IMR-90 (cell line): ENCODE measurements around the gene AMOTL2. TPM values are rescaled to one million over a fixed set of nuclear protein-coding genes. Genes with fewer than 3 reads are reported as not detected.

Source experiments
- ATAC-seq: fragments of 200-7000 bp; cut with Tn5 transposase; 2 replicates; pipeline ENCODE4 v1.9.1; 2020; ENCODE audit warnings: low read depth, mild to moderate bottlenecking, moderate library complexity
- BruUV-seq: library from RNA; stranded (reverse); fragments of 400-500 nt; replicated peaks from 2 replicates; lab custom pipeline; 2021; lab: Mats Ljungman, UMichigan
- CTCF ChIA-PET: fragments of 300-600 bp; formaldehyde crosslinking; extraction: SDS; loops from one replicate; lab custom pipeline; 2021; ENCODE audit warnings: antibody characterized with exemption; lab: Yijun Ruan, JAX
- POLR2A ChIA-PET: fragments of 300-600 bp; sonication (Branson Sonifier 250); formaldehyde crosslinking; loops from one replicate; lab custom pipeline; 2022; ENCODE audit warnings: antibody characterized with exemption; ENCODE audit not compliant: unreplicated experiment; lab: Charles Lee
- DNase-seq: peaks from one replicate; pipeline ENCODE4 v3.0.0; 2013
- H2AFZ ChIP-seq: replicated peaks from 2 replicates; pipeline ENCODE3; 2013; ENCODE audit warnings: low read length, mild to moderate bottlenecking; ENCODE audit not compliant: poor library complexity
- H2AK5ac ChIP-seq: 2 replicates; pipeline ENCODE4 v1.6.1; 2013; ENCODE audit warnings: low read depth, low read length, inconsistent platforms
- H2AK9ac ChIP-seq: replicated peaks from 2 replicates; pipeline ENCODE3; 2013; ENCODE audit warnings: mild to moderate bottlenecking, low read depth, low read length, moderate library complexity; ENCODE audit not compliant: poor library complexity
- H2BK120ac ChIP-seq: 2 replicates; pipeline ENCODE4 v1.6.1; 2013; ENCODE audit warnings: low read depth, low read length, inconsistent platforms
- H2BK15ac ChIP-seq: 3 replicates; pipeline ENCODE4 v1.6.1; 2013; ENCODE audit warnings: low read depth, low read length, inconsistent platforms
- H2BK20ac ChIP-seq: 2 replicates; pipeline ENCODE4 v1.6.1; 2013; ENCODE audit warnings: low read depth, mild to moderate bottlenecking, inconsistent platforms, low read length, moderate library complexity
- H2BK5ac ChIP-seq: 2 replicates; pipeline ENCODE4 v1.6.1; 2013; ENCODE audit warnings: mild to moderate bottlenecking, low read depth, low read length, inconsistent platforms; ENCODE audit not compliant: poor library complexity, severe bottlenecking
- H3K14ac ChIP-seq: replicated peaks from 2 replicates; pipeline ENCODE4 v1.6.1; 2013; ENCODE audit warnings: low read depth, low read length, inconsistent platforms
- H3K18ac ChIP-seq: 2 replicates; pipeline ENCODE4 v1.6.1; 2013; ENCODE audit warnings: low read depth, low read length, control low read depth
- H3K23ac ChIP-seq: 2 replicates; pipeline ENCODE4 v1.6.1; 2013; ENCODE audit warnings: low read depth, low read length, inconsistent platforms
- H3K27ac ChIP-seq: 2 replicates; pipeline ENCODE4 v1.5.1; 2013; ENCODE audit warnings: mild to moderate bottlenecking, control low read depth, low read length; ENCODE audit not compliant: insufficient read depth
- H3K27me3 ChIP-seq: 2 replicates; pipeline ENCODE4 v1.6.1; 2013; ENCODE audit warnings: low read length; ENCODE audit not compliant: control insufficient read depth, insufficient read depth
- H3K36me3 ChIP-seq: 2 replicates; pipeline ENCODE4 v1.6.1; 2013; ENCODE audit warnings: low read length, mixed read lengths; ENCODE audit not compliant: control insufficient read depth, insufficient read depth
- H3K4ac ChIP-seq: 2 replicates; pipeline ENCODE4 v1.6.1; 2013; ENCODE audit warnings: low read depth, low read length, inconsistent platforms
- H3K4me1 ChIP-seq: 2 replicates; pipeline ENCODE4 v1.6.1; 2013; ENCODE audit warnings: low read length, mixed read lengths; ENCODE audit not compliant: control insufficient read depth, insufficient read depth
- H3K4me2 ChIP-seq: 2 replicates; pipeline ENCODE4 v1.6.1; 2013; ENCODE audit warnings: low read depth, mild to moderate bottlenecking, control low read depth, low read length, moderate library complexity
- H3K4me3 ChIP-seq: 2 replicates; pipeline ENCODE4 v1.5.1; 2013; ENCODE audit warnings: low read depth, mild to moderate bottlenecking, control low read depth, low read length, moderate library complexity; ENCODE audit not compliant: insufficient read depth
- H3K56ac ChIP-seq: 2 replicates; pipeline ENCODE4 v1.6.1; 2013; ENCODE audit warnings: low read length, inconsistent platforms; ENCODE audit not compliant: insufficient read depth; ENCODE audit errors: extremely low read depth
- H3K79me1 ChIP-seq, 2 experiments: 2 replicates each; pipeline ENCODE4 v1.6.1; 2013; ENCODE audit warnings: low read length in 2 of 2, inconsistent platforms in 1 of 2, low read depth in 1 of 2
- H3K9ac ChIP-seq: 2 replicates; pipeline ENCODE4 v1.6.1; 2013; ENCODE audit warnings: low read depth, low read length, control low read depth
- H3K9me1 ChIP-seq: 2 replicates; pipeline ENCODE4 v1.6.1; 2013; ENCODE audit warnings: low read length, inconsistent platforms; ENCODE audit not compliant: insufficient read depth
- H3K9me3 ChIP-seq: 2 replicates; pipeline ENCODE4 v1.6.1; 2013; ENCODE audit warnings: low read length; ENCODE audit not compliant: control insufficient read depth, insufficient read depth
- H4K20me1 ChIP-seq: 2 replicates; pipeline ENCODE4 v1.6.1; 2013; ENCODE audit warnings: low read length, inconsistent platforms; ENCODE audit not compliant: insufficient read depth
- H4K5ac ChIP-seq: 2 replicates; pipeline ENCODE4 v1.6.1; 2013; ENCODE audit warnings: mild to moderate bottlenecking, low read depth, low read length, control low read depth
- H4K8ac ChIP-seq, 2 experiments: 2 replicates each; pipeline ENCODE4 v1.6.1; 2013; ENCODE audit warnings: low read depth in 2 of 2, low read length in 2 of 2, control low read depth in 1 of 2, inconsistent platforms in 1 of 2
- H4K91ac ChIP-seq: 2 replicates; pipeline ENCODE4 v1.6.1; 2013; ENCODE audit warnings: low read depth, low read length, inconsistent platforms; ENCODE audit not compliant: insufficient read depth
- BHLHE40 ChIP-seq: fragments of 150-350 bp; IDR thresholded peaks from 2 replicates; pipeline ENCODE4 v1.6.1; 2016; ENCODE audit warnings: mild to moderate bottlenecking, low read depth, low read length
- FOS ChIP-seq: fragments of 150-350 bp; IDR thresholded peaks from 2 replicates; pipeline ENCODE4 v1.6.1; 2016; ENCODE audit warnings: low read depth, low read length
- MAZ ChIP-seq: IDR thresholded peaks from 2 replicates; pipeline ENCODE4 v1.6.1; 2012; ENCODE audit warnings: low read depth, mild to moderate bottlenecking, low read length, improper control_type of control experiment, moderate library complexity, borderline replicate concordance
- MXI1 ChIP-seq: IDR thresholded peaks from 2 replicates; pipeline ENCODE4 v1.6.1; 2012; ENCODE audit warnings: low read depth, mild to moderate bottlenecking, low read length, moderate library complexity, borderline replicate concordance
- NFE2L2 ChIP-seq: fragments of 150-350 bp; IDR thresholded peaks from 2 replicates; pipeline ENCODE4 v1.6.1; 2016; ENCODE audit warnings: low read depth, mild to moderate bottlenecking, low read length
- POLR2A ChIP-seq: IDR thresholded peaks from 2 replicates; pipeline ENCODE4 v1.6.1; 2012; ENCODE audit warnings: mild to moderate bottlenecking, low read depth, low read length
- RAD21 ChIP-seq: IDR thresholded peaks from 2 replicates; pipeline ENCODE4 v1.6.1; 2012; ENCODE audit warnings: low read length, improper control_type of control experiment
- RCOR1 ChIP-seq: IDR thresholded peaks from 2 replicates; pipeline ENCODE4 v1.6.1; 2012; ENCODE audit warnings: mild to moderate bottlenecking, low read length, improper control_type of control experiment; ENCODE audit not compliant: insufficient replicate concordance
- RFX5 ChIP-seq: IDR thresholded peaks from 2 replicates; pipeline ENCODE4 v1.8.0; 2012; ENCODE audit warnings: low read depth, mild to moderate bottlenecking, low read length, moderate library complexity
- WGBS, 2 experiments: methylation state at CpG; one replicate each; pipeline versions ENCODE4 v1.1.5 to v1.1.7; 2013; ENCODE audit warnings: missing lambda C conversion rate in 2 of 2; ENCODE audit not compliant: insufficient read length in 1 of 2; ENCODE audit errors: extremely low coverage in 2 of 2; 5-methylcytosine and 5-hydroxymethylcytosine counted together
- dilution Hi-C: fragments of 300-500 bp; cut with HindIII; formaldehyde crosslinking; loops from one replicate; pipeline ENCODE4 v1.14.3; 2018; ENCODE audit warnings: low sequenced_read_pairs; ENCODE audit not compliant: unreplicated experiment
- in situ Hi-C: fragments of 300-500 bp; cut with MboI; formaldehyde crosslinking; loops from 3 replicates; pipeline ENCODE4 v1.14.3; 2019; ENCODE audit warnings: low sequenced_read_pairs, inconsistent platforms, mixed read lengths
- intact Hi-C: fragments of 100-400 bp; cut with micrococcal nuclease; formaldehyde crosslinking; loops from 2 replicates; pipeline ENCODE4 v1.10.0; 2022
- polyA plus RNA-seq, 3 experiments: library from polyadenylated mRNA; depleted of rRNA; stranded (reverse); fragments of >200 nt; gene quantifications; 2 replicates each; pipeline ENCODE4 v1.2.3, GENCODE V29; 2012; ENCODE audit warnings: low replicate concordance in 1 of 3
- total RNA-seq: library from RNA; depleted of rRNA; stranded (reverse); fragments of >200 nt; gene quantifications from 2 replicates; pipeline ENCODE4 v1.2.3, GENCODE V29; 2012
- TF ChIP-seq, protein P1 (sequence below): conservative IDR thresholded peaks from 2 replicates; pipeline ENCODE4 v1.5.1; 2012; ENCODE audit warnings: mild to moderate bottlenecking, low read depth, low read length, improper control_type of control experiment
- TF ChIP-seq, protein P2 (sequence below): fragments of 150-350 bp; IDR thresholded peaks from 2 replicates; pipeline ENCODE4 v1.6.1; 2017; ENCODE audit warnings: mild to moderate bottlenecking, antibody characterized with exemption, low read length, low read depth
- TF ChIP-seq, protein P3 (sequence below): fragments of 150-350 bp; IDR thresholded peaks from 2 replicates; pipeline ENCODE4 v1.6.1; 2016; ENCODE audit warnings: low read depth, mild to moderate bottlenecking, low read length, moderate library complexity, borderline replicate concordance

AMOTL2 gene
- total and polyA plus RNA-seq, 2 of the 4 experiments (the other 2 are of a cell fraction): 162 to 176 TPM

- Histone ChIP-seq H4K5ac (peak overlapping the region; percentile 83), H3K14ac (peak overlapping the region; percentile 93), H3K9me3 (no peaks in the 10 kb centered on the region), H3K4ac (peak overlapping the region; percentile 90), H3K4me1 (peaks cover 49% of the 10 kb centered on the region), H3K56ac (peak overlapping the region; percentile 44; the same call in 1 of the 2 replicates), H3K9me1 (peaks cover 25% of the 10 kb centered on the region), H2BK120ac (peak overlapping the region; percentile 97), H3K9ac (peak overlapping the region; percentile 27; the same call in 1 of the 2 replicates), H4K91ac (peak overlapping the region; percentile 95), H2BK20ac (peak overlapping the region; percentile 92), H2AK5ac (peak overlapping the region; percentile 69), H2AK9ac (peak overlapping the region; percentile 45), H3K18ac (peak overlapping the region; percentile 92), H3K4me3 (no peak overlapping the region), H4K20me1 (peaks cover 4% of the 10 kb centered on the region; the same call in 1 of the 2 replicates), H3K79me1 (peaks cover 0 to 33% of the 10 kb centered on the region in 2 experiments; a peak in 2 of 4 replicates), H3K27me3 (no peaks in the 10 kb centered on the region), H2BK15ac (peak overlapping the region; percentile 86), H3K36me3 (no peaks in the 10 kb centered on the region), H4K8ac (peak overlapping the region; percentile 72 to 91), H2AFZ (peak overlapping the region; percentile 36), H3K23ac (peak overlapping the region; percentile 91), H3K4me2 (no peak overlapping the region), H2BK5ac (peak overlapping the region; percentile 92), H3K27ac (peak overlapping the region; percentile 91)
- intact Hi-C loops: no loop called here
- no TSS peak for BruUV-seq
- TF ChIP-seq, protein P1, sequence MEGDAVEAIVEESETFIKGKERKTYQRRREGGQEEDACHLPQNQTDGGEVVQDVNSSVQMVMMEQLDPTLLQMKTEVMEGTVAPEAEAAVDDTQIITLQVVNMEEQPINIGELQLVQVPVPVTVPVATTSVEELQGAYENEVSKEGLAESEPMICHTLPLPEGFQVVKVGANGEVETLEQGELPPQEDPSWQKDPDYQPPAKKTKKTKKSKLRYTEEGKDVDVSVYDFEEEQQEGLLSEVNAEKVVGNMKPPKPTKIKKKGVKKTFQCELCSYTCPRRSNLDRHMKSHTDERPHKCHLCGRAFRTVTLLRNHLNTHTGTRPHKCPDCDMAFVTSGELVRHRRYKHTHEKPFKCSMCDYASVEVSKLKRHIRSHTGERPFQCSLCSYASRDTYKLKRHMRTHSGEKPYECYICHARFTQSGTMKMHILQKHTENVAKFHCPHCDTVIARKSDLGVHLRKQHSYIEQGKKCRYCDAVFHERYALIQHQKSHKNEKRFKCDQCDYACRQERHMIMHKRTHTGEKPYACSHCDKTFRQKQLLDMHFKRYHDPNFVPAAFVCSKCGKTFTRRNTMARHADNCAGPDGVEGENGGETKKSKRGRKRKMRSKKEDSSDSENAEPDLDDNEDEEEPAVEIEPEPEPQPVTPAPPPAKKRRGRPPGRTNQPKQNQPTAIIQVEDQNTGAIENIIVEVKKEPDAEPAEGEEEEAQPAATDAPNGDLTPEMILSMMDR: no peak
- TF ChIP-seq MXI1 (no peak), MAZ (no peak), FOS (no peak), POLR2A (no peak), RAD21 (no peak), RCOR1 (no peak), BHLHE40 (no peak), NFE2L2 (no peak), RFX5 (no peak)
- TF ChIP-seq, protein P2, sequence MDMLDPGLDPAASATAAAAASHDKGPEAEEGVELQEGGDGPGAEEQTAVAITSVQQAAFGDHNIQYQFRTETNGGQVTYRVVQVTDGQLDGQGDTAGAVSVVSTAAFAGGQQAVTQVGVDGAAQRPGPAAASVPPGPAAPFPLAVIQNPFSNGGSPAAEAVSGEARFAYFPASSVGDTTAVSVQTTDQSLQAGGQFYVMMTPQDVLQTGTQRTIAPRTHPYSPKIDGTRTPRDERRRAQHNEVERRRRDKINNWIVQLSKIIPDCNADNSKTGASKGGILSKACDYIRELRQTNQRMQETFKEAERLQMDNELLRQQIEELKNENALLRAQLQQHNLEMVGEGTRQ: no peak
- TF ChIP-seq, protein P3, sequence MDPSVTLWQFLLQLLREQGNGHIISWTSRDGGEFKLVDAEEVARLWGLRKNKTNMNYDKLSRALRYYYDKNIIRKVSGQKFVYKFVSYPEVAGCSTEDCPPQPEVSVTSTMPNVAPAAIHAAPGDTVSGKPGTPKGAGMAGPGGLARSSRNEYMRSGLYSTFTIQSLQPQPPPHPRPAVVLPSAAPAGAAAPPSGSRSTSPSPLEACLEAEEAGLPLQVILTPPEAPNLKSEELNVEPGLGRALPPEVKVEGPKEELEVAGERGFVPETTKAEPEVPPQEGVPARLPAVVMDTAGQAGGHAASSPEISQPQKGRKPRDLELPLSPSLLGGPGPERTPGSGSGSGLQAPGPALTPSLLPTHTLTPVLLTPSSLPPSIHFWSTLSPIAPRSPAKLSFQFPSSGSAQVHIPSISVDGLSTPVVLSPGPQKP: no peak
- ATAC-seq: no peak
- in situ Hi-C loops: no loop called here
- dilution Hi-C loops: no loop called here
- ChIA-PET POLR2A (interaction anchor here (0.6 kb wide), 1 partner anchor 38 kb away, joined by 3 read pairs; no protein-coding TSS in a partner anchor), CTCF (interaction anchor here (1.0 kb wide), 1 partner anchor 26 kb away, joined by 3 read pairs; no protein-coding TSS in a partner anchor)
- WGBS, 2 experiments: 100% methylated on average over 1 of the region's 2 CpGs; no CpG with 5 or more reads in 1 of the 2 experiments
- DNase-seq: no peak
Measured at GRCh38 chr3:134334901-134335280, 39.4 kb downstream of the AMOTL2 start.
